ENCODE results near the gene FANCF. TPM values are rescaled to one million over a fixed set of nuclear protein-coding genes. Genes with fewer than 3 reads are reported as not detected.

FANCF gene
- total RNA-seq, 1 experiment from 2014 or later, result 37.3 TPM

DNA sequence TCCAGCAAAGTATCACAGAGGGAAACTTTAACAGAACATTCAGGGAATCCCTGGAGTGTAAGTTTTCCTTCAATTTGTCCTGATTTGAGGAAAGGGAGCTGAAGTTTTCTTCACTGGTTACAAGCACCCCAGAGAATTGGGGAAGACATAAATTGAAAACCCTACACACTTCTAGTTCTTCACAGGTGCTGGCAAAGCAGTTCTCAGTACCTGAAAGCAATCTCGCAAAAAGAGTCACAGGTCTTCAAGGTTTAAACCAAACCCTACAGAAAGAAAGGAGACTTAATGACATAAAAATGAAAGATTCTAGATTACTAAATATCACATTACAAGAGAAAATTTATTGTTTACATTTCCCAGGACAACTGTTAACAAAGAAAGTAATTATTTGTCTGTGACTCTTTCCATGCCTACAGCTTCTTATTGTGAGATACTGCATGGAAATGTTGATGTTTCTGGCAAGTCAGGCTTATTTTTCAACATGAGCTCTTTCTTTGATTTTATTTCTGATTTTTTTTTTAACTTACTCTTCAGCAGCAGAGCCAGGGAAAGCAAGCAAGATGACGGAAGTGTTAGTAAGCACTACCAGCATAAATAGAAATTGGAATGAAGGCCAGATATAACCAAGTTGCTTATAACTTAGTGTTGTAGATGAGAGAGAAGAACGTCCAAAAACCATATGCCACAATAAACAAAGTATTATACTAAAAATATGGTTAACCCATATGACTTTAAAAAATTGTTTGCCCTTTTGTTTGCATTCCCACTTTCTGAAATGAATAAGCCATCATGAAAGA is 44.1 kb downstream of the FANCF start:
- no peaks in the 10 kb centered on the region for H3K36me3 ChIP-seq (replicated peaks; ENCODE audit: control insufficient read depth, insufficient read depth, low read length)
- H3K27me3 ChIP-seq (ENCODE audit: control insufficient read depth, insufficient read depth, low read length), result no peaks in the 10 kb centered on the region
- no peak overlapping the region for H3K4me3 ChIP-seq (ENCODE audit: insufficient read depth, low read depth, low read length)
- DNase-seq, result no peak

DNA sequence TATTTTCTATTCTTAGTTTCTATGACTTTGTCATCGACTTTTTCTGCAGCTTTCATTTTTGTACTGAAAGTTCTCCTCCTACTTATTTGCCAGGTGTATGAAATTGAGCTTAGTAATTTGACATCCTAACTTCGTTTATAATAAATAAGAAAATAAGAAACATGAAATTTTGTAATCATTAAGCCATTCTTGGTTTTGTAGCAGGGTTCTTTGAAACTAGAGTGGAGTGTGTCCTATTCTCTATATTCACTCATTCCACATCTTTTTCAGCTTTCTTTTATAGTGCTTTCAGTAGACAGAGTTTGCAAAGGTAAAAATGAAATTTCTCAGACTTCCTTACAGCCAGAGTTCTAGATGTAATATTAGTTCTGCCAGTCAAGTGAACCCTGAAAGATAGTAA is 47.8 kb downstream of the FANCF start:
- Histone ChIP-seq H3K36me3 (replicated peaks; ENCODE audit: control insufficient read depth, insufficient read depth, low read length) (no peaks in the 10 kb centered on the region), H3K4me3 (ENCODE audit: insufficient read depth, low read depth, low read length) (no peak overlapping the region), H3K27me3 (ENCODE audit: control insufficient read depth, insufficient read depth, low read length) (no peaks in the 10 kb centered on the region)
- no peak for DNase-seq

Other genes with a start within 250 kb of the FANCF start
- 1.7 and 2.0 TPM in 2 replicates for gene GAS2, start 40.8 kb upstream of the FANCF start, total RNA-seq (2014; rRNA removed; shearing (Covaris generic))
- 1.8 and 3.4 TPM in 2 replicates for gene SVIP, start 204.0 kb upstream of the FANCF start, total RNA-seq (2014; rRNA removed; shearing (Covaris generic))
- not detected in 2 replicates for gene CCDC179, start 234.7 kb upstream of the FANCF start, total RNA-seq (2014; rRNA removed; shearing (Covaris generic))

Measured in H7 (cell line).